ENCODE measurements around the gene ANKRD40.
"Not testable (repeated sequence)": the region's sequence is repeated elsewhere in the genome, so short reads cannot be mapped to it uniquely, and the experiment has no call there.

The ANKRD40 gene

DNA sequence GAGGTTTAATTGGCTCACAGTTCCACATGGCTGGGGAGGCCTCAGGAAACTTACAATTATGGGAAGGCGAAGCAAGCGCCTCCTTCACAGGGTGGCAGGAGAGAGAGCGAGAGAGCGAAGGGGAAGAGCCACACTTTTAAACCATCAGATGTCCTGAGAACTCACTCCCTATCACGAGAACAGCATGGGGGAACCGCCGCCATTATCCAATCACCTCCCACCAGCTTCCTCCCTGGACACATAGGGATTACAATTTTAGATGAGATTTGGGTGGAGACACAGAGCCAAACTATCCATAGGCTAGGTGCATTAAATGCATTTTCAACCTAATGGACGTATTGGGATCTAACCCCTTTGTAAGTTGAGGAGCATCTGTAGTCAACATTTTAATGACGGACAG is 4.9 kb upstream of the ANKRD40 start:
- TF ChIP-seq NFRKB (IDR thresholded peaks at IDR 0.05) (no peak), HDGF (IDR thresholded peaks at IDR 0.05; ENCODE audit: borderline replicate concordance) (no peak), L3MBTL2 (conservative IDR thresholded peaks at IDR 0.05) (no peak), ZNF384 (IDR thresholded peaks at IDR 0.05) (no peak), ARNT (IDR thresholded peaks at IDR 0.05) (no peak), ELF4 (IDR thresholded peaks at IDR 0.05) (no peak), FOXM1 (IDR thresholded peaks at IDR 0.05; ENCODE audit: borderline replicate concordance) (no peak), TARDBP (IDR thresholded peaks at IDR 0.05) (no peak), SP1 (IDR thresholded peaks at IDR 0.05) (no peak), SUZ12 (IDR thresholded peaks at IDR 0.05) (no peak), PKNOX1 (IDR thresholded peaks at IDR 0.05) (no peak), BHLHE40 (IDR thresholded peaks at IDR 0.05; ENCODE audit: borderline replicate concordance) (no peak), FOXK2 (IDR thresholded peaks at IDR 0.05) (no peak), FOXA1 (IDR thresholded peaks at IDR 0.05) (no peak), LEF1 (IDR thresholded peaks at IDR 0.05; ENCODE audit: borderline replicate concordance) (no peak), CTBP1 (IDR thresholded peaks at IDR 0.05; ENCODE audit: borderline replicate concordance) (no peak)
- ChIA-PET POLR2A (no interaction called here), CTCF (interaction anchor here (0.5 kb wide), 2 partner anchors 311 to 1303 kb away, joined by 3 read pairs; no protein-coding TSS in a partner anchor)
- DNase-seq (ENCODE audit: extremely low spot score) = no peak

- CTCF ChIA-PET = no interaction called here
- TF ChIP-seq BHLHE40 (IDR thresholded peaks at IDR 0.05; ENCODE audit: borderline replicate concordance) = no peak
- no peak for TF ChIP-seq ZNF384 (IDR thresholded peaks at IDR 0.05)
- no peak for TF ChIP-seq TARDBP (IDR thresholded peaks at IDR 0.05)
- no peak for TF ChIP-seq LEF1 (IDR thresholded peaks at IDR 0.05; ENCODE audit: borderline replicate concordance)
- TF ChIP-seq NFRKB (IDR thresholded peaks at IDR 0.05) = no peak
- no peak for TF ChIP-seq L3MBTL2 (conservative IDR thresholded peaks at IDR 0.05)
- TF ChIP-seq SP1 (IDR thresholded peaks at IDR 0.05) = no peak
- POLR2A ChIA-PET = no interaction called here
- DNase-seq (ENCODE audit: extremely low spot score) = no peak
These were observed 2.9 kb upstream of the ANKRD40 start for GRCh38 chr17:50710650-50711049.

DNA sequence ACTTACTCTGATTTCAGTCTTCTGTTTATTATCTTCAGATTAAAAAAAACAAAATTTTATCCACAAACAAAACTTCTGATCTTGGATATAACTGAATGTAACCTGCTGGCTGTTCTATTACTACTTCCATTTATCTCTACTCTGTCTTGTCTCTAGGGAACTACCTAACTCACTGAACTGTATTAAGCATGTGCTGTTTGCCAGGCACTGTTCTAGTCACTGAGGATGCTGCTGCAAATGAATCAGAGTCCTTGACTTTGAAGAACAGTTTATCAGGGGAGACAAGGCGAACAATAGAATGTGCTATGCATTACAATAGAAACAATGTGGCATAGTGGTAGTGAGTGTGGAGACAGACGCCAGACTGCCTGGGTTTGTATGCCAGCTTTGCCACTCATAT is 2.3 kb upstream of the ANKRD40 start:
- no peak for DNase-seq (ENCODE audit: extremely low spot score)
- CTCF ChIA-PET = no interaction called here
- TF ChIP-seq BHLHE40 (IDR thresholded peaks at IDR 0.05; ENCODE audit: borderline replicate concordance) (no peak), FOXA1 (IDR thresholded peaks at IDR 0.05) (no peak), L3MBTL2 (conservative IDR thresholded peaks at IDR 0.05) (no peak), ELF4 (IDR thresholded peaks at IDR 0.05) (no peak), FOXM1 (IDR thresholded peaks at IDR 0.05; ENCODE audit: borderline replicate concordance) (no peak), PKNOX1 (IDR thresholded peaks at IDR 0.05) (no peak)
- POLR2A ChIA-PET = no interaction called here

GRCh38 chr17:50709053-50709452 is 1.3 kb upstream of the ANKRD40 start:
- CTCF ChIA-PET = interaction anchor here (0.6 to 1.6 kb wide), 4 partner anchors 10 to 1133 kb away, joined by 3 to 5 read pairs (median 4); partner anchors contain the start of genes LUC7L3 and NXPH3
- POLR2A ChIA-PET = interaction anchor here (1.0 to 4.2 kb wide), 10 partner anchors 9 to 167 kb away, joined by 3 to 57 read pairs (median 4); partner anchors contain the start of genes CACNA1G and LUC7L3
- not testable (repeated sequence) for DNase-seq (ENCODE audit: extremely low spot score)

- ChIA-PET CTCF (interaction anchor here (0.8 to 1.6 kb wide), 3 partner anchors 11 to 158 kb away, joined by 3 to 5 read pairs (median 4); partner anchors contain the start of gene LUC7L3), POLR2A (interaction anchor here (0.6 to 4.2 kb wide), 16 partner anchors 10 to 167 kb away, joined by 3 to 57 read pairs (median 4); partner anchors contain the start of genes CACNA1G and LUC7L3)
- no peak for DNase-seq (ENCODE audit: extremely low spot score)
- no peak for TF ChIP-seq FOXK2 (IDR thresholded peaks at IDR 0.05)
- peak; percentile 22; the same call in 1 of the 2 replicates for TF ChIP-seq PKNOX1 (IDR thresholded peaks at IDR 0.05)
- no peak for TF ChIP-seq HDGF (IDR thresholded peaks at IDR 0.05; ENCODE audit: borderline replicate concordance)
These were observed 611 bp upstream of the ANKRD40 start for GRCh38 chr17:50708050-50709000.

- POLR2A ChIA-PET = interaction anchor here (1.0 to 1.5 kb wide), 2 partner anchors 16 kb away, joined by 5 to 8 read pairs; partner anchors contain the start of gene LUC7L3
- TF ChIP-seq CTBP1 (IDR thresholded peaks at IDR 0.05; ENCODE audit: borderline replicate concordance) (no peak), LEF1 (IDR thresholded peaks at IDR 0.05; ENCODE audit: borderline replicate concordance) (no peak), ELF4 (IDR thresholded peaks at IDR 0.05) (no peak)
- no peak for DNase-seq (ENCODE audit: extremely low spot score)
- CTCF ChIA-PET = no interaction called here
These were observed 4.6 kb downstream of the ANKRD40 start for GRCh38 chr17:50703162-50703561.

DNA sequence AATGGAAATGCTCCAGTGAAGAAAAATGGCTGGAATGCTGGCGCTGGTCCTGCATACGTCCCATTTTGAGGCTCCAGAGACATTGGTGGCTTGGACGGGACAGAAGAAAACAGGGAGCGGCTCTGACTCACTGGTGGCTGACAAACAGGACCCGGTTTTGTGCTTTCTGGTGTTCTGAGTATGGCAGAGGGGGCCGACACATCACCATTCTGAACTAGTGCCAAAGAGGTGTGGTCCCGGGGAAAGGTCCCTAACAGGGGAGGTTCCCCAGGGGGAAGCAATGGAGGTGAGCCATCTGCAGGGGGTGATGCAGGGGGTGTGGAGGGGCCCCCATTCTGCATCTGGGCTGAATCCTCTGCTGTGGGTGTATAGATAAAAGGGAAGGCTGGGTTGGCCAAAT is 8.3 kb downstream of the ANKRD40 start:
- no peak for TF ChIP-seq FOXA1 (IDR thresholded peaks at IDR 0.05)
- TF ChIP-seq BHLHE40 (IDR thresholded peaks at IDR 0.05; ENCODE audit: borderline replicate concordance) = no peak
- no peak for TF ChIP-seq SUZ12 (IDR thresholded peaks at IDR 0.05)
- TF ChIP-seq TARDBP (IDR thresholded peaks at IDR 0.05) = no peak
- TF ChIP-seq FOXK2 (IDR thresholded peaks at IDR 0.05) = no peak
- no peak for TF ChIP-seq ZNF384 (IDR thresholded peaks at IDR 0.05)
- no peak for TF ChIP-seq CTBP1 (IDR thresholded peaks at IDR 0.05; ENCODE audit: borderline replicate concordance)
- no peak for TF ChIP-seq SP1 (IDR thresholded peaks at IDR 0.05)
- no peak for TF ChIP-seq L3MBTL2 (conservative IDR thresholded peaks at IDR 0.05)
- CTCF ChIA-PET = no interaction called here
- POLR2A ChIA-PET = no interaction called here
- no peak for DNase-seq (ENCODE audit: extremely low spot score)
